ENCODE data around the gene C15orf39. TPM values are rescaled to one million over a fixed set of nuclear protein-coding genes. Genes with fewer than 3 reads are reported as not detected.

Gene C15orf39
- total RNA-seq, 2 donors from 2014 or later = 30.7 to 45.6 TPM

GRCh38 chr15:75194397-75194796 lies 7.3 kb upstream of the C15orf39 start:
- ATAC-seq (no peak), DNase-seq (no peak)
- no peak overlapping the region for H3K4me3 Mint-ChIP-seq

GRCh38 chr15:75195122-75195765 lies 6.4 kb upstream of the C15orf39 start:
- no peaks in the 10 kb centered on the region for H3K9me3 ChIP-seq (ENCODE audit: control insufficient read depth, low read length, poor library complexity, severe bottlenecking)
- DNase-seq (no peak), ATAC-seq (no peak)
- no peak overlapping the region for H3K4me3 Mint-ChIP-seq
- no peaks in the 10 kb centered on the region for H3K4me1 Mint-ChIP-seq
- H3K27me3 Mint-ChIP-seq = peaks cover 28% of the 10 kb centered on the region
- no peak overlapping the region for H3K27ac Mint-ChIP-seq
- H3K36me3 Mint-ChIP-seq (ENCODE audit: low read depth) = no peaks in the 10 kb centered on the region

More at GRCh38 chr15:75194397-75194796, 7.3 kb upstream of the C15orf39 start:
- Mint-ChIP-seq H3K27me3 (peaks cover 31% of the 10 kb centered on the region), H3K36me3 (ENCODE audit: low read depth) (no peaks in the 10 kb centered on the region), H3K4me1 (no peaks in the 10 kb centered on the region), H3K27ac (no peak overlapping the region)
- H3K9me3 ChIP-seq (ENCODE audit: control insufficient read depth, low read length, poor library complexity, severe bottlenecking) = no peaks in the 10 kb centered on the region

- H3K9me3 ChIP-seq (ENCODE audit: control insufficient read depth, low read length, poor library complexity, severe bottlenecking) = no peaks in the 10 kb centered on the region
- ATAC-seq (no peak), DNase-seq (no peak)
- Mint-ChIP-seq H3K4me3 (no peak overlapping the region), H3K27me3 (peaks cover 28% of the 10 kb centered on the region), H3K4me1 (peaks cover 2% of the 10 kb centered on the region), H3K27ac (no peak overlapping the region), H3K36me3 (ENCODE audit: low read depth) (no peaks in the 10 kb centered on the region)
Observed at GRCh38 chr15:75195766-75196241, 5.9 kb upstream of the C15orf39 start.

GRCh38 chr15:75197062-75197630 lies 4.5 kb upstream of the C15orf39 start:
- Mint-ChIP-seq H3K36me3 (ENCODE audit: low read depth) (no peaks in the 10 kb centered on the region), H3K4me3 (no peak overlapping the region), H3K4me1 (peaks cover 9% of the 10 kb centered on the region), H3K27me3 (peaks cover 22% of the 10 kb centered on the region), H3K27ac (no peak overlapping the region)
- no peak for DNase-seq
- no peak for ATAC-seq
- H3K9me3 ChIP-seq (ENCODE audit: control insufficient read depth, low read length, poor library complexity, severe bottlenecking) = no peaks in the 10 kb centered on the region

DNA sequence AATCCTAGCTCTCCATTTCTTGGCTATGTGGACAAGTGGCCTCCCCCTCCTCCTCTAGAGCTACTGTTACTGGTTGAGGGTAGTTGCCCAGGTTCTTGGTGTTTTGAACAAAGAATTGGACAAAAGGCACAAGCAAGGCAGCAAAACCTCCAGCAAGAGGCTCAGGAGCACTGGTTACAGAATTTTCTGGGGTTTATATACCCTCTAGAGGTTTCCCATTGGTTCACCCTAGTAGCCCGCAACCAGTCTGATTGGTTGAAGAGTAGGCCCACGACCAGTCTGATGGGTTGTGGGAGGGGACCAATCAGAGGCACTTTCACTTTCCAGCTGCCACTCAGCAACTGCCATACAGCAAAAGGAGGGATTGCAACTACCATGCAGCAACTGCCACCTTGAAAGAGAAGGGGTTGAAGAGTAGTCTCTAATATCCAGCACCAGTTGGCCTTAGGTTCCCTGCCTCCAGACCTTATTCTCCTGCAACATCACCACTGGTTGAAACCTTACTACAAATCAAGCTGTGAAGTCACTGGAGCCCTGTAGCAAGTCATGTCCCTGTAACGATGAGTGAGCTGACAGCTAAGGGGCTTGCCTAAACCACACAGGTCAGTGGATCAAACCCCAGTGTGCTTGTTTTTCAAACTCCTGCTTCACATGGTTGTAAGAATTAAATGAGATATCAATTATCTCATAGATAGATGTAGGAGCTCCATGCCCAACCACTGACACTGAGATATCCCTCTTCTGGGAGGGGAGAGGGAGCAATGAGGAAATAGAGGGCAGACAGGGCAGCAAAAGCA lies 2.9 kb upstream of the C15orf39 start:
- no peak for ATAC-seq
- no peaks in the 10 kb centered on the region for H3K9me3 ChIP-seq (ENCODE audit: control insufficient read depth, low read length, poor library complexity, severe bottlenecking)
- no peak for DNase-seq
- peaks cover 13% of the 10 kb centered on the region for H3K27me3 Mint-ChIP-seq
- H3K4me3 Mint-ChIP-seq = peak overlapping the region; percentile 15
- H3K27ac Mint-ChIP-seq = no peak overlapping the region
- no peaks in the 10 kb centered on the region for H3K36me3 Mint-ChIP-seq (ENCODE audit: low read depth)
- peaks cover 14% of the 10 kb centered on the region for H3K4me1 Mint-ChIP-seq

DNA sequence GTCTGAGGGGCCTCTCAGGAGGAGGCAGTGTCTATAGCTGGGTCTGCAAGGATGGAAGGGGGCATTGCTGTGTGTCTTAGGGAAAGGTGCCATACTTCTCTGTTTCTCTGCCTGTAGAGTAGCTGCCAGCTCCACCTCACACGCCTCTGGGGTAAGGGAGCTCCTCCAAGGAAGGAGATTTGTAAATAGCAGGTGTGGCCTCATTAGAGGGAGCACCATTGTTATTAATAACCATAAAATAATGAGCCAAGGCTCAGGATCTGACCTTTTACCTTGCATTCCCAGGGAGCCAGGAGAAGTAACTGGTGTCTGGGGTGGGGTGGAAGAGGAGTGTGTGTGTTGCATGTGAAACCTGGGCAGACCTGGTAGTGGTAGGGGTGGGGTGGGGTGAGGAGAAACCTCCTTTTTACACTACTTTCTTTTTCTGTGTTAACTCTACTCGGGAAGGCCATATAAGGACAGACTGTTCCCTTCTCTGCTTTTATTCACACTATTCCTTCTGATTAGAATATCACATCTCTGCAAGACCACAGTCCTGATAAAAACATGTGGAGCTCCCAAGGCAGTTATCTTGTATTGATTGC lies 2.2 kb upstream of the C15orf39 start:
- Mint-ChIP-seq H3K27me3 (peaks cover 9% of the 10 kb centered on the region), H3K36me3 (ENCODE audit: low read depth) (no peaks in the 10 kb centered on the region), H3K4me1 (peaks cover 21% of the 10 kb centered on the region), H3K27ac (no peak overlapping the region), H3K4me3 (peak overlapping the region; percentile 15)
- ATAC-seq = no peak
- H3K9me3 ChIP-seq (ENCODE audit: control insufficient read depth, low read length, poor library complexity, severe bottlenecking) = no peaks in the 10 kb centered on the region
- DNase-seq = no peak

- H3K9me3 ChIP-seq (ENCODE audit: control insufficient read depth, low read length, poor library complexity, severe bottlenecking) = no peaks in the 10 kb centered on the region
- no peak for ATAC-seq
Observed at GRCh38 chr15:75200391-75200764, 1.3 kb upstream of the C15orf39 start.

DNA sequence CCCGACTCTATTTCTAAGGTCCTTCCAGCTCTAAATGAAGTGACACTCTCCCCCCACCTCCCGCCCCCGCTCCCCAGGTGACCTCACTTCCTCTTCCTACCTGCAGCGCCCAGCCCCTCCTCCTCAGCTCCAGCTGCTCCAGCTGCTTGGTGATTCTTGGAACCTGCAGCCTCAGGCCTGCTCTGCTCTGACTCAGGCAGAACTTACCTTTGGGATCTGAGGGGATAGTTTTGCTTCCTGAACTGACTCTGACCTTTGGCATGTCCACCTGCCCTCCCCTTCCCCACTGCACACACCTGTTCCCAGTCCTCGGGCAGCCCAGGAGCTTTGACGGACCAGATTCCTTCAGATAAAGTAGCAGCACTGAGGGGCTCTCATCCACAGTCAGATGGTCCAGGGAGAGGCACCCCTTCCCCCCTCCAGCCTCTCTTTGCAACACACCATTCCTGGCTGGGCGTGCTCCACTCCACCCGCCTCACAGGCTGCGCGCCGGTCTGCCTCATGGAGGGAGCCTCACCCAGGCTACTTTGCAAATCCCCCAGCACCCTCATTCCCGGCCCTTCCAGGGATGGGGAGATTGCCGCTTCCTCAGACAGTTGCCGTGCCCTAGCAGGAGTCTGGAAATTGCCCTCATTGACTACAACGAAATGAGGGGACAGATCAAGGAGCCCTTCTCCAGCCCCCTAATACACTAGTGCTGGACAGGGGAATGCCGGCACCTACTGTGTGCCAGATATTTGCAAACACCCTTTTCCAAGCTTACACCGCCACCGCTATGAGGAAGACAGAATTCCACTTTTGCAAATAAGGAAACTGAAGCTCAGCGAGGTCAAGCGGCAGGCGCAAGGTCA lies 692 bp upstream of the C15orf39 start:
- ATAC-seq (no peak), DNase-seq (peak in 1 of 3 donors; percentile 26)
- Mint-ChIP-seq H3K27ac (peak overlapping the region; percentile 60), H3K27me3 (peaks cover 4% of the 10 kb centered on the region), H3K4me1 (peaks cover 28% of the 10 kb centered on the region), H3K36me3 (ENCODE audit: low read depth) (no peaks in the 10 kb centered on the region), H3K4me3 (peak overlapping the region; percentile 91)
- no peaks in the 10 kb centered on the region for H3K9me3 ChIP-seq (ENCODE audit: control insufficient read depth, low read length, poor library complexity, severe bottlenecking)

More at GRCh38 chr15:75200391-75200764, 1.3 kb upstream of the C15orf39 start:
- H3K4me3 Mint-ChIP-seq = peak overlapping the region; percentile 91
- peaks cover 4% of the 10 kb centered on the region for H3K27me3 Mint-ChIP-seq
- no peak overlapping the region for H3K27ac Mint-ChIP-seq
- H3K36me3 Mint-ChIP-seq (ENCODE audit: low read depth) = no peaks in the 10 kb centered on the region
- DNase-seq = no peak
- peaks cover 28% of the 10 kb centered on the region for H3K4me1 Mint-ChIP-seq

DNA sequence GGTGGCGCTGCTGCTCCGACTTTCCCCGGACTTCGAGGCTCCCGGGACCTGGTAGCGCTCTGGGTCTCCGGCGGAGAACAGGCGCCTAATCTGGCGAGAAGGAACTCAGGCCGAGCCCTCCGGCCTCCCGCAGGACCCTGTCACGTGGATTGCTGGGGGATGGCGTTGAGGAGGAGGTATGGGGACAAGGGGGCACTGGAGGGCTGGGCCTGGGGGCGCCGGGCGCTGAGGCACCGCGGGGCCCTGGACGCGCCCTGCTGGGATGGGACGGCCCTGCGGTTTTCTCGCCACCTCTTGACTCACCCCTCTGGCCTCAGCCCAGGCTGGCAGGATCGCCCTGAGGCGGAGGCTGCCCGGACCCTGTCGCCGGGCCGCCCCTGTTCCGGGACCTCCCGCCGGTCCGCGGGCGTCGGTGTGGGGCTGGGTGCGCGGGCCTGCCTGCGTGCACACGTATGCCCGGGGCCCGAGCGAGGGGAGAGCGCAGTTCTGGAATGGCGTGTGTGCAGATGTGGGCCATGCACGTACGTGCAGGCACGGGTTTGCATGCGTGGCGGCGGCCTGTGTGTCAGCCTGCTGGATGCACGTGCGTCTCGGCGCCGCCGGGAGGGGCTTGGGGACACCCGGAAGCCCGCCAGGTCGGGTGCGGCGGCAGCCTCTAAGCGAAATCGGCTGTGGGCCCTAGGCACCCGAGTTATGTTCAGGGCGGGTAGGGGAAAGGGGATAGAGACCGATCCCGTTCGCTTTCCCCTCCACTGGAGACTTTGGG lies 752 bp downstream of the C15orf39 start:
- ATAC-seq = peak; percentile 72
- H3K4me1 Mint-ChIP-seq = peaks cover 28% of the 10 kb centered on the region
- DNase-seq = peak; percentile 77 to 82 (median 78)
- H3K36me3 Mint-ChIP-seq (ENCODE audit: low read depth) = no peaks in the 10 kb centered on the region
- H3K9me3 ChIP-seq (ENCODE audit: control insufficient read depth, low read length, poor library complexity, severe bottlenecking) = no peaks in the 10 kb centered on the region
- peak overlapping the region; percentile 81 for H3K27ac Mint-ChIP-seq
- H3K27me3 Mint-ChIP-seq = peaks cover 4% of the 10 kb centered on the region
- peak overlapping the region; percentile 91 for H3K4me3 Mint-ChIP-seq

DNA sequence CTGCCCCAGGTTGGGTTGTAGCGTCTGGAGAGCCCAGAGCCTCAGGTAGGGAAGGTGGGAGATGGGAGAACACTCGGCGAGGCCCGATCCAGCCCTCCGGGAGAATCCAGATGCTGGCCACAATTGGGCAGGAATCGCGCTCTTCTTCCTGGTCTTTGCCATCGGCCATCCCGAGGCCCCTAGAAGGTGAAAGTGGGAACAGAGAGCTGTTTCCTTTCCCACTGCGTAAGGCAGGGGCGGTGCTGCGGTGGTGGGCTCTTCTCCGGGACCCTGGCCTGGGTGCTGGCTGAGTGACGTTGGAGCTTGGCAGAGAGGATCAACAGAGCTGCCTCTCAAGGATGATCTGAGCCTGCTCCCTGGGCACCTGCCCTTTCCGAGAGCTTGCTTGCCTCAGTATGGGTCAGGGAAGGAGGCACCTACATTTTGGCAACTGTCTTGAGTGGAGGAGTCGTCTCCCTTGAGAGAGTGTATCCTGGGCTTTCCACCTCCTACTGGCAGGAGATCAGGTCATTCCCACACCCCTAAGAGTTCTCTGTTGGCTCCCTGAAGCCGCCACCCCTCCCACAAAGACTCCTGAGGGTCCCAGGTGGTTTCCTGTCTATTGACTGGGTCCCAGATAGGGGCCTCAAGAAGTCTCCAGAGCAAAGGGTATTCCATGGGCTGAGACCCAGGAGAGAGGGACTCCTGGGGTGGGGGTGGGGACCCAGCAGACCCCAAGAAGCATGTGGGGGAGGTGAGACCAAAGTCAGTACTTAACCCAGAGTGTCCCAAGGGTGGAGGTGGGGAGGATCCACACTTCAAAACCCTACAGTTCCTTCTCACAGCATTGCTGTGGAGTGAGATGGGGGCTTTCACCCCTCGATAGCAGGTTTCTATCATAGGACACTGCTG lies 1.6 kb downstream of the C15orf39 start:
- H3K36me3 Mint-ChIP-seq (ENCODE audit: low read depth) = no peaks in the 10 kb centered on the region
- peaks cover 3% of the 10 kb centered on the region for H3K27me3 Mint-ChIP-seq
- peak overlapping the region; percentile 91 for H3K4me3 Mint-ChIP-seq
- no peaks in the 10 kb centered on the region for H3K9me3 ChIP-seq (ENCODE audit: control insufficient read depth, low read length, poor library complexity, severe bottlenecking)
- no peak for DNase-seq
- H3K4me1 Mint-ChIP-seq = peaks cover 28% of the 10 kb centered on the region
- ATAC-seq = no peak
- peak overlapping the region; percentile 81 for H3K27ac Mint-ChIP-seq

GRCh38 chr15:75203908-75204263 lies 2.2 kb downstream of the C15orf39 start:
- Mint-ChIP-seq H3K4me3 (peak overlapping the region; percentile 91), H3K4me1 (peaks cover 28% of the 10 kb centered on the region), H3K36me3 (ENCODE audit: low read depth) (no peaks in the 10 kb centered on the region), H3K27ac (peak overlapping the region; percentile 81), H3K27me3 (no peaks in the 10 kb centered on the region)
- DNase-seq (no peak), ATAC-seq (no peak)
- H3K9me3 ChIP-seq (ENCODE audit: control insufficient read depth, low read length, poor library complexity, severe bottlenecking) = no peaks in the 10 kb centered on the region

Measured in T-helper 17 cell (primary cell).